Loucy (cell line): Measurements from ENCODE around the gene SNX12.

Experiments
- H2AFZ ChIP-seq: fragments of 200-600 bp; sonication (generic); 2 replicates; pipeline ENCODE4 v1.6.0; 2016; ENCODE audit warnings: antibody characterized with exemption, mild to moderate bottlenecking, low read length, moderate library complexity
- H3F3A ChIP-seq: fragments of 200-600 bp; 2 replicates; pipeline ENCODE4 v1.6.0; 2016; ENCODE audit warnings: antibody characterized with exemption, low read depth, mild to moderate bottlenecking
- H3K27me3 ChIP-seq: fragments of 200-600 bp; sonication (generic); 2 replicates; pipeline ENCODE4 v1.6.1; 2014; ENCODE audit warnings: low read length, mild to moderate bottlenecking; ENCODE audit not compliant: insufficient read depth, poor library complexity, severe bottlenecking
- H3K36me3 ChIP-seq: fragments of 200-600 bp; sonication (generic); 2 replicates; pipeline ENCODE4 v1.6.1; 2016; ENCODE audit warnings: low read length; ENCODE audit not compliant: insufficient read depth
- H3K4me1 ChIP-seq: fragments of 200-600 bp; sonication (generic); 2 replicates; pipeline ENCODE4 v1.5.1; 2014; ENCODE audit warnings: low read length, mild to moderate bottlenecking; ENCODE audit not compliant: insufficient read depth, poor library complexity, severe bottlenecking
- H3K4me2 ChIP-seq: fragments of 200-600 bp; sonication (generic); 2 replicates; pipeline ENCODE4 v1.6.0; 2014; ENCODE audit warnings: antibody characterized with exemption, low read length, low read depth, mild to moderate bottlenecking; ENCODE audit not compliant: poor library complexity, severe bottlenecking
- H3K4me3 ChIP-seq: fragments of 200-600 bp; sonication (generic); 2 replicates; pipeline ENCODE4 v1.5.1; 2014; ENCODE audit warnings: low read length, mild to moderate bottlenecking, mixed read lengths; ENCODE audit not compliant: poor library complexity, severe bottlenecking
- H3K79me2 ChIP-seq: fragments of 200-600 bp; sonication (generic); 2 replicates; pipeline ENCODE4 v1.6.1; 2014; ENCODE audit warnings: low read length; ENCODE audit not compliant: insufficient read depth
- H3K9ac ChIP-seq: fragments of 200-600 bp; sonication (generic); 2 replicates; pipeline ENCODE4 v1.6.0; 2014; ENCODE audit warnings: mild to moderate bottlenecking, low read depth, low read length, moderate library complexity; ENCODE audit not compliant: poor library complexity, severe bottlenecking
- H3K9me2 ChIP-seq: fragments of 200-600 bp; sonication (generic); replicated peaks from 2 replicates; pipeline ENCODE4 v1.6.1; 2016; ENCODE audit warnings: low read depth, low read length, mixed read lengths
- H3K9me3 ChIP-seq: fragments of 200-600 bp; sonication (generic); 2 replicates; pipeline ENCODE4 v1.6.1; 2014; ENCODE audit warnings: mild to moderate bottlenecking, antibody characterized with exemption, low read length, low read depth; ENCODE audit not compliant: insufficient read depth
- H4K20me1 ChIP-seq: fragments of 200-600 bp; sonication (generic); 2 replicates; pipeline ENCODE4 v1.6.0; 2014; ENCODE audit warnings: antibody characterized with exemption, low read length, mild to moderate bottlenecking; ENCODE audit not compliant: insufficient read depth, poor library complexity, severe bottlenecking
- EZH2phosphoT487 ChIP-seq: fragments of 200-600 bp; IDR thresholded peaks from 2 replicates; pipeline ENCODE4 v1.6.1; 2018; ENCODE audit warnings: antibody characterized with exemption, mild to moderate bottlenecking, moderate library complexity, borderline replicate concordance
- TF ChIP-seq, protein P1 (sequence below): fragments of 200-600 bp; sonication (generic); conservative IDR thresholded peaks from 2 replicates; pipeline ENCODE4 v1.5.1; 2014; ENCODE audit warnings: mild to moderate bottlenecking, antibody characterized with exemption, low read length

The SNX12 gene

GRCh38 chrX:71060127-71060526 is 8.0 kb downstream of the SNX12 start:
- Histone ChIP-seq H3K4me3 (no peak overlapping the region), H4K20me1 (peaks cover 6% of the 10 kb centered on the region), H3K4me1 (peaks cover 17% of the 10 kb centered on the region), H2AFZ (no peak overlapping the region), H3F3A (no peaks in the 10 kb centered on the region), H3K9me3 (no peaks in the 10 kb centered on the region), H3K79me2 (peaks cover 14% of the 10 kb centered on the region; the same call in 1 of the 2 replicates), H3K4me2 (no peak overlapping the region), H3K9me2 (no peaks in the 10 kb centered on the region), H3K9ac (no peak overlapping the region), H3K36me3 (peaks cover 10% of the 10 kb centered on the region; the same call in 1 of the 2 replicates), H3K27me3 (no peaks in the 10 kb centered on the region)
- TF ChIP-seq, protein P1, sequence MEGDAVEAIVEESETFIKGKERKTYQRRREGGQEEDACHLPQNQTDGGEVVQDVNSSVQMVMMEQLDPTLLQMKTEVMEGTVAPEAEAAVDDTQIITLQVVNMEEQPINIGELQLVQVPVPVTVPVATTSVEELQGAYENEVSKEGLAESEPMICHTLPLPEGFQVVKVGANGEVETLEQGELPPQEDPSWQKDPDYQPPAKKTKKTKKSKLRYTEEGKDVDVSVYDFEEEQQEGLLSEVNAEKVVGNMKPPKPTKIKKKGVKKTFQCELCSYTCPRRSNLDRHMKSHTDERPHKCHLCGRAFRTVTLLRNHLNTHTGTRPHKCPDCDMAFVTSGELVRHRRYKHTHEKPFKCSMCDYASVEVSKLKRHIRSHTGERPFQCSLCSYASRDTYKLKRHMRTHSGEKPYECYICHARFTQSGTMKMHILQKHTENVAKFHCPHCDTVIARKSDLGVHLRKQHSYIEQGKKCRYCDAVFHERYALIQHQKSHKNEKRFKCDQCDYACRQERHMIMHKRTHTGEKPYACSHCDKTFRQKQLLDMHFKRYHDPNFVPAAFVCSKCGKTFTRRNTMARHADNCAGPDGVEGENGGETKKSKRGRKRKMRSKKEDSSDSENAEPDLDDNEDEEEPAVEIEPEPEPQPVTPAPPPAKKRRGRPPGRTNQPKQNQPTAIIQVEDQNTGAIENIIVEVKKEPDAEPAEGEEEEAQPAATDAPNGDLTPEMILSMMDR = no peak
- TF ChIP-seq EZH2phosphoT487 = no peak

GRCh38 chrX:71057848-71058530 is 10.1 kb downstream of the SNX12 start:
- Histone ChIP-seq H3K79me2 (no peaks in the 10 kb centered on the region), H3K9ac (no peak overlapping the region), H3F3A (no peaks in the 10 kb centered on the region), H3K4me1 (peaks cover 9% of the 10 kb centered on the region), H3K27me3 (no peaks in the 10 kb centered on the region), H3K9me2 (no peaks in the 10 kb centered on the region), H3K9me3 (no peaks in the 10 kb centered on the region), H2AFZ (no peak overlapping the region), H4K20me1 (no peaks in the 10 kb centered on the region), H3K4me3 (no peak overlapping the region), H3K36me3 (peaks cover 10% of the 10 kb centered on the region; the same call in 1 of the 2 replicates), H3K4me2 (no peak overlapping the region)
- TF ChIP-seq, protein P1 = no peak

DNA sequence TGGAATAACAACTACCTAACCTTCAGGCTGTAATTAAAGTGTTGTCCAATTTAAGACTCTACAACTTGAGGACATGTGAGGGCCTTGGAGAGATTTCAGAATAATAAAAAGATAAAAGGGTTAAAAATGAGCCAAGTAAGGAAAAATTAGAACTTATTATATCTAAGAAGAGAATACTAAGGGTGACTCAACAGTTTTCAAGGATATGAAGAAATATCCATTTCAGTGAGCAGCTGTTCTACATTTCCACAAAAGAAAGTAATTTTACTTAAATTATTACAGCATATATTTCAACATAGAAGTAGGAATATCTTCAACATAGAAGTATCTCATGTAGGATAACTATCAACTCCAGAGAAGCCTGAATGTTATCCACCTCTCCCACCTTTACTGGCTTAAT is 11.3 kb downstream of the SNX12 start:
- no peak overlapping the region for H2AFZ ChIP-seq
- no peaks in the 10 kb centered on the region for H3K9me2 ChIP-seq
- no peaks in the 10 kb centered on the region for H3K79me2 ChIP-seq
- no peak overlapping the region for H3K4me2 ChIP-seq
- no peaks in the 10 kb centered on the region for H3K27me3 ChIP-seq
- TF ChIP-seq EZH2phosphoT487 = no peak
- TF ChIP-seq, protein P1 = no peak
- no peaks in the 10 kb centered on the region for H3F3A ChIP-seq
- no peaks in the 10 kb centered on the region for H3K9me3 ChIP-seq
- H4K20me1 ChIP-seq = no peaks in the 10 kb centered on the region
- no peak overlapping the region for H3K4me3 ChIP-seq
- peaks cover 7% of the 10 kb centered on the region; the same call in 1 of the 2 replicates for H3K36me3 ChIP-seq
- H3K9ac ChIP-seq = no peak overlapping the region
- H3K4me1 ChIP-seq = peaks cover 9% of the 10 kb centered on the region
